OCI-M1 (cell line): ENCODE data around the gene CCDC178.
"Not testable (repeated sequence)": the region's sequence is repeated elsewhere in the genome, so short reads cannot be mapped to it uniquely, and the experiment has no call there.

ENCODE experiments used
- DNase-seq: peaks from one replicate; lab custom pipeline; 2025; lab: John Stamatoyannopoulos, UW

CCDC178 gene

GRCh38 chr18:33010149-33010548 lies 430.4 kb downstream of the CCDC178 start:
- no peak for DNase-seq

GRCh38 chr18:32998921-32999320 lies 441.6 kb downstream of the CCDC178 start:
- no peak for DNase-seq

GRCh38 chr18:32998285-32998684 lies 442.2 kb downstream of the CCDC178 start:
- DNase-seq: peak; percentile 90

GRCh38 chr18:32983721-32984120 lies 456.8 kb downstream of the CCDC178 start:
- DNase-seq: no peak

- peak; percentile 30 for DNase-seq
These were observed 459.6 kb downstream of the CCDC178 start for GRCh38 chr18:32980896-32981295.

- no peak for DNase-seq
These were observed 465.0 kb downstream of the CCDC178 start for GRCh38 chr18:32975501-32975900.

GRCh38 chr18:32975163-32975436 lies 465.4 kb downstream of the CCDC178 start:
- DNase-seq: no peak

- DNase-seq: no peak
These were observed 465.9 kb downstream of the CCDC178 start for GRCh38 chr18:32974421-32975162.

GRCh38 chr18:32968248-32968647 lies 472.3 kb downstream of the CCDC178 start:
- no peak for DNase-seq

GRCh38 chr18:32966141-32966540 lies 474.4 kb downstream of the CCDC178 start:
- no peak for DNase-seq

GRCh38 chr18:32961538-32961937 lies 479.0 kb downstream of the CCDC178 start:
- no peak for DNase-seq

GRCh38 chr18:32958746-32959145 lies 481.8 kb downstream of the CCDC178 start:
- DNase-seq: no peak

- DNase-seq: no peak
These were observed 483.8 kb downstream of the CCDC178 start for GRCh38 chr18:32956591-32957315.

GRCh38 chr18:32952318-32952717 lies 488.2 kb downstream of the CCDC178 start:
- not testable (repeated sequence) for DNase-seq

GRCh38 chr18:32937597-32937996 lies 502.9 kb downstream of the CCDC178 start:
- DNase-seq: no peak

- DNase-seq: no peak
These were observed 503.5 kb downstream of the CCDC178 start for GRCh38 chr18:32937066-32937465.

- DNase-seq: no peak
These were observed 506.3 kb downstream of the CCDC178 start for GRCh38 chr18:32934201-32934600.

GRCh38 chr18:32930695-32931301 lies 509.7 kb downstream of the CCDC178 start:
- peak; percentile 62 for DNase-seq

- no peak for DNase-seq
These were observed 511.3 kb downstream of the CCDC178 start for GRCh38 chr18:32929213-32929612.

- peak; percentile 67 for DNase-seq
These were observed 517.5 kb downstream of the CCDC178 start for GRCh38 chr18:32922951-32923430.

- DNase-seq: peak; percentile 46
These were observed 519.4 kb downstream of the CCDC178 start for GRCh38 chr18:32920796-32921787.

GRCh38 chr18:32919799-32920198 lies 520.7 kb downstream of the CCDC178 start:
- peak; percentile 74 for DNase-seq
